ENCODE data around the gene TLL1.

DNA sequence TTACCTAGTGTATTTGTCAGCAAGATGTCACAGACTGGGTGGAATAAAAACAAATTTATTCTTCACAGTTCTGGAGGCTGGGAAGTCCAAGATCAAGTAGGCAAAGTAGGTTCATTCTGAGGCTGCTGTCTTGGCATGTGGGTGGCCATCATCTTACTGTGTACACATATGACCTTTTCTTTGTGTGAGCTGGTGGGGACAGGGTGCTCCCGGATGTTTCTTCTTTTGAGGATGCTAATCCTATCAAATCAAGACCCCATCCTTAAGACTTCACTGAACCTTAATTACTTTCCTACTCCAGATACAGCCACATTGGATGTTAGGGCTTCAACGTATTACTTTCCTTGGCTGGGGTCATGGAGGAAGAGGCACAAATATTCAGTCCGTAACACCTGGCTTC, 74.0 kb downstream of the TLL1 start:
- TF ChIP-seq POLR2AphosphoS5 (IDR thresholded peaks at IDR 0.05; ENCODE audit: low read depth, low read length) (no peak), POLR2A (IDR thresholded peaks at IDR 0.05; ENCODE audit: low read depth, low read length) (no peak), TAF1 (IDR thresholded peaks at IDR 0.05; ENCODE audit: borderline replicate concordance, low read depth, low read length) (no peak)
